Heart left ventricle (tissue), 16 donors: ENCODE data around the gene HBEGF. TPM values are rescaled to one million over a fixed set of nuclear protein-coding genes. Genes with fewer than 3 reads are reported as not detected.

Experiments
- ATAC-seq, 4 donors: fragments of 200-7000 bp; cut with Tn5 transposase; one replicate each; pipeline ENCODE4 v1.9.1; 2020 to 2022; ENCODE audit warnings: moderate library complexity in 4 of 4, mild to moderate bottlenecking in 3 of 4, moderate number of reproducible peaks in 1 of 4
- DNase-seq, 5 donors: peaks; one replicate each; pipeline ENCODE4 v3.0.0-alpha.2; 2020
- H3K27ac ChIP-seq, 12 donors: fragments of 200-600 bp; sonication (generic) in 4 of 12; one replicate each; pipeline versions ENCODE4 v1.5.0 to v1.8.0; 2016 to 2022; ENCODE audit warnings: mild to moderate bottlenecking in 2 of 12
- H3K27me3 ChIP-seq, 9 donors: fragments of 200-600 bp; sonication (generic) in 2 of 9; one replicate each; pipeline versions ENCODE4 v1.5.1 to v1.8.0; 2016 to 2022; ENCODE audit warnings: mild to moderate bottlenecking in 3 of 9
- H3K36me3 ChIP-seq, 9 donors: fragments of 200-600 bp; sonication (generic) in 2 of 9; one replicate each; pipeline versions ENCODE4 v1.5.0 to v1.8.0; 2018 to 2022; ENCODE audit warnings: mild to moderate bottlenecking in 2 of 9
- H3K4me1 ChIP-seq, 12 donors: fragments of 200-600 bp; sonication (generic) in 4 of 12; one replicate each; pipeline versions ENCODE4 v1.5.0 to v1.8.0; 2016 to 2022; ENCODE audit warnings: mild to moderate bottlenecking in 3 of 12
- H3K4me3 ChIP-seq, 12 donors: fragments of 200-600 bp; sonication (generic) in 4 of 12; one replicate each; pipeline versions ENCODE4 v1.5.0 to v1.8.0; 2017 to 2022; ENCODE audit warnings: mild to moderate bottlenecking in 9 of 12, moderate library complexity in 4 of 12
- H3K9me3 ChIP-seq, 12 donors: fragments of 200-600 bp; sonication (generic) in 4 of 12; one replicate each; pipeline versions ENCODE4 v1.5.0 to v1.8.0; 2016 to 2022; ENCODE audit warnings: mild to moderate bottlenecking in 1 of 12
- POLR2A ChIP-seq, 2 donors: fragments of 450-650 bp; IDR thresholded peaks; one replicate each; pipeline ENCODE4 v1.6.1; 2017; ENCODE audit warnings: antibody characterized with exemption in 2 of 2, mild to moderate bottlenecking in 2 of 2, moderate library complexity in 2 of 2
- WGBS, 4 donors: extraction: QIAGEN DNeasy Blood & Tissue Kit in 2 of 4; methylation state at CpG; one replicate each; pipeline versions ENCODE4 v1.1.5 to v1.1.7; 2013 to 2018; 5-methylcytosine and 5-hydroxymethylcytosine counted together
- intact Hi-C, 10 donors: fragments of 100-400 bp; cut with DNase I; formaldehyde crosslinking; loops; one replicate each; pipeline versions ENCODE4 v1.11.1 to v1.14.2; 2022
- polyA plus RNA-seq, 2 donors: library from polyadenylated mRNA; stranded (reverse); fragments of 200-250 nt; gene quantifications; one replicate each; pipeline ENCODE4 v1.2.3, GENCODE V29; 2013
- total RNA-seq, 9 donors: library from RNA; depleted of rRNA in 2 of 9; stranded (reverse); fragments of >200 nt in 2 of 9; fragmentation: NEBNext Ultra II Directional in 3 of 9; extraction: Animal tissue kit (Norgen Biotek cat#: 25700) in 3 of 9; gene quantifications; one replicate each; pipeline versions ENCODE4 v1.1.0 to v1.2.4, GENCODE V29; 2016 to 2023
- TF ChIP-seq, protein P1 (sequence below), 12 donors: fragments of 200-600 bp; sonication (generic) in 4 of 12; IDR thresholded peaks; one replicate each; pipeline versions ENCODE4 v1.5.0 to v1.8.0; 2018 to 2022; ENCODE audit warnings: antibody characterized with exemption in 12 of 12, mild to moderate bottlenecking in 5 of 12
- donor health status: ischemic (EF 13 %, LVEDD 7.1; RV severe dilation, severe dysfunction).
- donor health status: healthy with polysubstance abuse.
- donor health status: DM: no; HTN: yes; CAD: no.
- donor health status: DM: no; HTN: no; CAD: no.
- donor health status: ischemic (EF 25% LVEDD 6.9; RV normal size, moderate dysfunction).
- donor health status: ischemic (EF 25% LVEDD 5.7; RV mildly dilated, moderate dysfunction).
- donor health status: healthy.
- donor health status: DM: yes; HTN: yes; CAD: no.
- donor health status: ischemic (EF 35%, LVEDD 5.7; RV mildly dilated, moderate dysfunction).
- donor health status: nonischemic (EF 11% LVEDD 7.7; RV severe dilation, severe dysfunction).
- donor health status: DM: yes; HTN: yes; CAD: no.
- donor health status: PGD.
- donor health status: ischemic (EF 29% LVEDD 5.4; RV normal size, mild dysfunction).
- donor health status: nonischemic (EF 23%, LVEDD 6.1; RV moderate dilation, normal function).

The HBEGF gene
- total and polyA plus RNA-seq, 11 donors, result 18.2 to 60.1 (median 34.9) TPM

GRCh38 chr5:140342287-140342686 lies 4.1 kb downstream of the HBEGF start:
- TF ChIP-seq POLR2A (IDR thresholded peaks at IDR 0.05), result no peak
- TF ChIP-seq, protein P1, sequence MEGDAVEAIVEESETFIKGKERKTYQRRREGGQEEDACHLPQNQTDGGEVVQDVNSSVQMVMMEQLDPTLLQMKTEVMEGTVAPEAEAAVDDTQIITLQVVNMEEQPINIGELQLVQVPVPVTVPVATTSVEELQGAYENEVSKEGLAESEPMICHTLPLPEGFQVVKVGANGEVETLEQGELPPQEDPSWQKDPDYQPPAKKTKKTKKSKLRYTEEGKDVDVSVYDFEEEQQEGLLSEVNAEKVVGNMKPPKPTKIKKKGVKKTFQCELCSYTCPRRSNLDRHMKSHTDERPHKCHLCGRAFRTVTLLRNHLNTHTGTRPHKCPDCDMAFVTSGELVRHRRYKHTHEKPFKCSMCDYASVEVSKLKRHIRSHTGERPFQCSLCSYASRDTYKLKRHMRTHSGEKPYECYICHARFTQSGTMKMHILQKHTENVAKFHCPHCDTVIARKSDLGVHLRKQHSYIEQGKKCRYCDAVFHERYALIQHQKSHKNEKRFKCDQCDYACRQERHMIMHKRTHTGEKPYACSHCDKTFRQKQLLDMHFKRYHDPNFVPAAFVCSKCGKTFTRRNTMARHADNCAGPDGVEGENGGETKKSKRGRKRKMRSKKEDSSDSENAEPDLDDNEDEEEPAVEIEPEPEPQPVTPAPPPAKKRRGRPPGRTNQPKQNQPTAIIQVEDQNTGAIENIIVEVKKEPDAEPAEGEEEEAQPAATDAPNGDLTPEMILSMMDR (IDR thresholded peaks at IDR 0.05), result no peak
- Histone ChIP-seq H3K4me3 (peak overlapping the region in 7 of 12 donors; percentile 4 to 99 (median 15)), H3K36me3 (peaks cover 0 to 60% (median 37%) of the 10 kb centered on the region in 9 donors), H3K4me1 (peaks cover 8 to 91% (median 81%) of the 10 kb centered on the region in 12 donors), H3K9me3 (no peaks in the 10 kb centered on the region), H3K27ac (peak overlapping the region; percentile 25 to 99 (median 82)), H3K27me3 (no peaks in the 10 kb centered on the region)
- ATAC-seq (peak in 1 of 4 donors; percentile 4), DNase-seq (peak in 2 of 5 donors; percentile 41 to 45)
- intact Hi-C loops, result loop anchor here in 3 of 10 donors (5.0 to 10.0 kb wide), 3 partner anchors 40 to 267 kb away; partner anchors contain the start of gene PFDN1 (in 1 of the 3)
- WGBS, 4 donors, result 42 to 54% (median 51%) methylated on average over 6 of the region's 6 CpGs

DNA sequence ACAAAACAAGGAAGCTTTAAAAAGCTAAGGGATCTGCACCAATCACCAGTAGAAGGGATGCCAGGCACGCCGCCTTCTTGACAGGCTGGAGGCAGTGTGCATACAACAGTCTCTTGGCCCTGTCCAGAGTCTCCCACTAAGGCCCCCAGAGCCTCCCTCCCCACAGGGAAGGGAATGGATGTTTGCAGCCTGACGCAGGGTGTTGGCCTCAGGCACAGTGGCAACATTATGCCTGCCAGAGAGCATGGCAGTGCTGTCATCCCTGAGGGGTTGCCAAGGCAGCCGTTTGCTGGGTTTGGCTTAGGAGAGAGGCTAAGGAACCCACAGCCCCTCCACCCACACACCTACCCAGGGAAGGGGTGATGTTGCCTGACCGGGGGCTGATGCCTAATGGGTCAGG lies 4.8 kb downstream of the HBEGF start:
- H3K27me3 ChIP-seq, result no peaks in the 10 kb centered on the region
- H3K4me3 ChIP-seq, result peak overlapping the region in 7 of 12 donors; percentile 4 to 99 (median 12)
- peak overlapping the region; percentile 25 to 99 (median 82) for H3K27ac ChIP-seq
- H3K9me3 ChIP-seq, result no peaks in the 10 kb centered on the region
- no peak for TF ChIP-seq POLR2A (IDR thresholded peaks at IDR 0.05)
- TF ChIP-seq, protein P1 (IDR thresholded peaks at IDR 0.05), result no peak
- peak; percentile 72 to 89 (median 79) for DNase-seq
- intact Hi-C loops, result loop anchor here in 3 of 10 donors (5.0 to 10.0 kb wide), 3 partner anchors 39 to 267 kb away; partner anchors contain the start of gene PFDN1 (in 1 of the 3)
- 35 to 60% (median 49%) methylated on average over 4 to 5 of the region's 5 CpGs for WGBS, 4 donors
- peak; percentile 75 to 87 (median 83) for ATAC-seq
- H3K36me3 ChIP-seq, result peaks cover 0 to 64% (median 41%) of the 10 kb centered on the region in 9 donors
- H3K4me1 ChIP-seq, result peaks cover 10 to 91% (median 81%) of the 10 kb centered on the region in 12 donors

GRCh38 chr5:140340605-140341121 lies 5.7 kb downstream of the HBEGF start:
- Histone ChIP-seq H3K36me3 (peaks cover 0 to 69% (median 42%) of the 10 kb centered on the region in 9 donors), H3K4me1 (peaks cover 11 to 100% (median 88%) of the 10 kb centered on the region in 12 donors), H3K4me3 (peak overlapping the region in 2 of 12 donors; percentile 13 to 20), H3K27me3 (no peaks in the 10 kb centered on the region), H3K27ac (peak overlapping the region in 11 of 12 donors; percentile 21 to 99 (median 83)), H3K9me3 (no peaks in the 10 kb centered on the region)
- ATAC-seq (no peak), DNase-seq (no peak)
- intact Hi-C loops, result loop anchor here in 3 of 10 donors (5.0 to 10.0 kb wide), 3 partner anchors 38 to 266 kb away; partner anchors contain the start of gene PFDN1 (in 1 of the 3)
- no peak for TF ChIP-seq POLR2A (IDR thresholded peaks at IDR 0.05)
- TF ChIP-seq, protein P1 (IDR thresholded peaks at IDR 0.05), result no peak

DNA sequence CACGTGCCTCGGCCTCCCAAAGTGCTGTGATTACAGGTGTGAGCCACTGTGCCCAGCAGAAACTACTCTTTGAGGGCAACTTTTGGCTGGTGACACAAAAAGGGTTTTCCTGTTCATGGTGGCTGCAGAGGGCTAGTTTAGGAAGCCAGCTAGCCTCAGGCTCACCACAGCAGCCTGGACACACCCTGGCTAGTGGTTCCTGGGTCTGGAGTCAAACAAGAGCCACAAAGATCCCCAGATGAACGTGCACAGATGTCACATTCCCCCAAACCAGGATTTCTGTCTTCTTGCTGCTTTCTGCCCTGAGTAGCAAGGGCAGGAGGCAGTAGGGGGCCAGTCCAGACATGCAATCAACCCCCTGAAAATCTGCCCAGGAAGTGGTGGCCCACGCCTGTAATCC lies 6.8 kb downstream of the HBEGF start:
- Histone ChIP-seq H3K27ac (peak overlapping the region in 8 of 12 donors; percentile 1 to 99 (median 91)), H3K27me3 (no peaks in the 10 kb centered on the region), H3K36me3 (peaks cover 0 to 78% (median 50%) of the 10 kb centered on the region in 9 donors), H3K4me3 (no peak overlapping the region), H3K9me3 (no peaks in the 10 kb centered on the region), H3K4me1 (peaks cover 9 to 95% (median 85%) of the 10 kb centered on the region in 12 donors)
- TF ChIP-seq, protein P1 (IDR thresholded peaks at IDR 0.05), result no peak
- TF ChIP-seq POLR2A (IDR thresholded peaks at IDR 0.05), result no peak
- intact Hi-C loops, result loop anchor here in 4 of 10 donors (5.0 to 10.0 kb wide), 3 partner anchors 37 to 265 kb away; partner anchors contain the start of gene PFDN1 (in 3 of the 4)
- no peak for DNase-seq
- WGBS, 4 donors, result 66 to 74% (median 72%) methylated on average over 3 to 4 of the region's 4 CpGs
- ATAC-seq, result no peak
